HG02798 (cell line): ENCODE results near the gene PLAAT3.
"Not testable (repeated sequence)": the region's sequence is repeated elsewhere in the genome, so short reads cannot be mapped to it uniquely, and the experiment has no call there.

ENCODE experiments used
- ATAC-seq: cut with Tn5 transposase; IDR thresholded peaks from one replicate; pipeline ENCODE4 v1.9.1; 2021; ENCODE audit warnings: mild to moderate bottlenecking; ENCODE audit not compliant: unreplicated experiment, poor library complexity

The PLAAT3 gene

GRCh38 chr11:63614136-63614671 is at the start of gene PLAAT3:
TSS of gene PLAAT3 (minus strand) at chr11:63614433. CDS start at chr11:63614014, 419 bp downstream.
- ATAC-seq, result peak; percentile 66

- no peak for ATAC-seq
Observed at GRCh38 chr11:63663809-63664208, 49.6 kb upstream of the PLAAT3 start.

GRCh38 chr11:63660972-63661371 is 46.7 kb upstream of the PLAAT3 start:
- no peak for ATAC-seq

- no peak for ATAC-seq
Observed at GRCh38 chr11:63652671-63653070, 38.4 kb upstream of the PLAAT3 start.

DNA sequence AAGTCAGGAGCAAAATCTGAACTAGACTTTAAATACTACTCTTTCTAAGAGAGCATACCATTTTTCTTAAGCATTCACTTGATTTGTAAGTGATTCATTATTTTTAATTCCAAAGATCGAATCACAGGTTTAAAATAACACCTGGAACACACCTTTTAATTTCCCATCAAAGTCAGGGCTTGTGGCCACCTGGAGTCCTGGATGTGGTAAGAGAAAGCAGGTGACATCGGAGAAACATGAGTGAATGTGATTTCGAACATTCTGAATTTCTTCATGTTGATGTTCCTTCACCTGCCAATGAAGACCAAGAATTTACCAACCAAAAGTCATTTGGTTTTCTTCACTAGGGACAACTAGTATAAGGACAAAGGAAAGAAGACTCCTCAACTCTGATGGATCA is 29.0 kb upstream of the PLAAT3 start:
- no peak for ATAC-seq

DNA sequence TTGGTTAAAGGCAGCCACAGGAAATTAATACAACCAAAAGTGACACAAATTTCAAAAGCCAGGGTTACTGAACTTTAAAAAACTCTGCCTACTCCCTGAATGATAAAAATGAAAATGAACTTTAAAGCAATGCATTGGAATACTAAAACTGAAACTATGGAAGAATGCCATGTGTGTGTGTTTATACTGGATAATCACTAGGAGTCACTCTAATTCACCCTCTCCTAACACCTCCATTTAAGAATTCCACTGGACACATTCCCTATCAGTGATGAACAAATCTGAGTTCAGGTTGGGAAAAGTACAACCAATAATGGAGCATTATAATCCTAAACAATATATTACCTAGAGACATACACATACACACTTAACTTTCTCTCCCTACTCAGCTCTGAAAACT is 27.5 kb upstream of the PLAAT3 start:
- ATAC-seq, result no peak

- ATAC-seq, result no peak
Observed at GRCh38 chr11:63639199-63639832, 25.1 kb upstream of the PLAAT3 start.

GRCh38 chr11:63638436-63638835 is 24.2 kb upstream of the PLAAT3 start:
- ATAC-seq, result not testable (repeated sequence)

- no peak for ATAC-seq
Observed at GRCh38 chr11:63635762-63636465, 21.7 kb upstream of the PLAAT3 start.

DNA sequence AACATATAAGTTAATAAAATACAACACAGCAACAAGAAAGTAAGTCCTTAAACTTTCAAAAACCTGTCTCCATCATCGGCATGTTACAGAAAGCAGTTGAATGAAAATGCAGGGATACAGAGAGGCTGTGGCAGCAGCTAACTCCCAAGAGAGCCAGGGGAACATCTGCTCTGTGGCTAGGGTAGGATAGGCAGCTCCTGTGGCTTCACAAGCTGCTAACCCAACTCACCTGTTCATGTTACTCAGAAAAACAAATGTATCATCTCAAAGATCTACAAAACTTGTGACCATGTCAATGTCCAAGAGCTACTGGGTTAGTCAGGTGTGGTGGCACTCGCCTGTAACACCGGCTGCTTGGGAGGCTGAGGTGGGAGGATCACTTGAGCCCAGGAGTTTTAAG is 15.2 kb upstream of the PLAAT3 start:
- no peak for ATAC-seq

DNA sequence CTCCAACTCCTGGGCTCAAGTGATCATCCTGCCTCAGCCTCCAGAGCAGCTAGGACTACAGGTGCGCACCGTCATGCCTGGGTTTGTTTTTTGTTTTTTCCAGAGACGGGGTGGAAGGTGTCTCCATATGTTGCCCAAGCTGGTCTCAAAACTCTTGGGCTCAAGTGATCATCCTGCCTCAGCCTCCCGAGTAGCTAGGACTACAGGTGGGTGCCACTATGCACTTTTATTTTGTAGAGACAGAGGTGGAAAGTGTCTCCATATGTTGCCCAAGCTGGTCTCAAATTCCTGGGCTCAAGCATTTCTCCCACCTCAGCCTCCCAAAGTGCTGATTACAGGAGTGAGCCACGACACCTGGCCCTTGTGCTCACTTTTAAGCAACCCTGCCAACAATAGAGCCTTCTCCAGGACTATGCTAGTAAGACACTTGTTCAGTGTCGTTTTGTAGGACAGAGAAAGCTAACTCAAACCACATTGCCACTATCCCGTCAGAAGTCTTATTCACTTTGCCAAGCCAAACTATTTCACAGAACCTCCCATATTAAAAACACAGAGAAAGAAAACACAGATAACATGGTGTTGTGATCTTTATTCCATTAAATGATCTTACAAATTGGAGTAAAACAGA is 9.4 kb upstream of the PLAAT3 start:
- ATAC-seq, result no peak

DNA sequence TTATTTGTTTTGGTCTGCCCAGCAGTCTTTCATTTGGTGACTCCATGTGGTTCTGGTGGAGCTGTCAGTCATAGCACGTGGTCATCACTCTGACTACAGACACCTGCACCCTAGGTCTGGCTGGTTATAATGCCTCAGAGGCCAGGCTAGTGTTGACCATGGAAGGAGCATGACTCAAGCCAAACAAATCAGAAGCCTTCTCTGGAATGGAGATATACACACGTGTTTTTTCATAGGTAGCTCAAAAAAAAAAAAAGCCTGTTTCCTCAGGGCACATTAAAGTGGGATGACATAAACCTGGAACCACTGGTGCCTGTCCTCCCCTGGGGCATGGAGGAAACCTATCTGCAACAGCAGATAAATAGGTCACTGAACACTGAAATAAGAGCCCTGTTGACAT is 8.1 kb upstream of the PLAAT3 start:
- no peak for ATAC-seq

DNA sequence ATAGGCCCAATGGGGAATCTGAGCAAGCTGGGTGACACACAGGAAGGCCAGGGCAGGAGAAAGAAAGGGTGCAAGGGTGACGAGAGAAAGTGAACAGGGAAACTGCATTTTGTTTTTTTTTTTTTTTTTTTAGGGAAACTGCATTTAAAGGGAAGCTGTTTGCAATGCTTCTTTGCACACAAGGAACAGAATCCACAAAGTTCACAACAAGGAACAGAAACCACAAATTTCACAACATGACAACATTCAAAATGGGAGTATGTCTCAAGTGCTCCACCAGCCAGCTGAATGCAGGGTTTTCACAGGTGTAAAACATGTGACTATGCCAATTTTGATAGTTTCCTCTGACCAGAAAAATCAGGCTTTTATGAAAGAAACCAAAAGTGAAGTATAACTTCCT is 6.8 kb upstream of the PLAAT3 start:
- ATAC-seq, result no peak

- no peak for ATAC-seq
Observed at GRCh38 chr11:63619967-63620366, 5.7 kb upstream of the PLAAT3 start.

GRCh38 chr11:63617686-63618085 is 3.5 kb upstream of the PLAAT3 start:
- ATAC-seq, result not testable (repeated sequence)

DNA sequence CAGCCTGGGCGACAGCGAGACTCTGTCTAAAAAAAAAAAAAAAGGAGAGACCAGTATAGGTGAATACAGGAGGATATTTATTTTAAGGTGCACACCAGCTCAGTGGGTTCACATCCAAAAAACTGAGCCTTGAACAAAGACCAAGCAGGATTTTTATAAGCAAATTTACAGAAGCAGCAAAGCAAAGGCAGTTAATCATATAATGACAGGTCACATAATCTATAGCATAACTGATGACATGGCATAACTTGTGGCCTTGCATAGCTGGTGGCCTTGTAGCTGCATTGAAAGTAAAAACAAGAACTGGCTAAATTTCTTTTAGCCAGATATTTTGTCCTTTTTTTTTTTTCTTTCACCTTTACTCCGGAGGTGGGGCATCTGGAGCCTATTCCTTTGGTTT is 2.7 kb upstream of the PLAAT3 start:
- ATAC-seq, result no peak

DNA sequence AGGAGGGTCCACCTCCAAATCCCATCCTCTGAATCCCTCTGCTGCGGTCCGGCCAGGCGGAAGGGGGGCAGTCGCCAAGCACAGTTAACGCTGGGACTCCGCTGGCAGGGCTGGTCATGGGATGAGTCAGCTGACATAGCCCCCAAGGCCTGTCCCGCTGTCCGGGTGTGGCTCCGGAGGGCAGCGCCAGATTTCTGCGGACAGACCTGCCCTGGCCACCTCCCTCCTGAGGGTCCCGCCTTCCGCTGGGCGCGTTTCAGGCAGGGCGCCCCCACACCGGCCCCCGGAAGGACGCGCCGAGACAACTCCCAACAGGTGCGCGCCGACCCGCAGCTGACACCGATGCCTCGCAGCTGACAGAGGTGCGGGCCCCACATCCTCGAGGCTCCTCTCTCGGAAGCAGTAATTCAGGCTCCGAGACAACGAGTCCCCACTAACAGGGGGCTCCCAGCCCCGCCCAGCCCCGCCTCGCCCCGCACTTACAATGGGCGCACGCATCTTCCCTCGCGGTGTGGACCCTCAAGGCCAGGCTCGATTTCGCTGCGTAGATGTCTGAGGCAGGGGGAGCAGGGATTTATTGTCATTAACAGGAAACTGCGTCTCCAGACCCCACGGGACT is 607 bp downstream of the PLAAT3 start:
- peak; percentile 37 for ATAC-seq

DNA sequence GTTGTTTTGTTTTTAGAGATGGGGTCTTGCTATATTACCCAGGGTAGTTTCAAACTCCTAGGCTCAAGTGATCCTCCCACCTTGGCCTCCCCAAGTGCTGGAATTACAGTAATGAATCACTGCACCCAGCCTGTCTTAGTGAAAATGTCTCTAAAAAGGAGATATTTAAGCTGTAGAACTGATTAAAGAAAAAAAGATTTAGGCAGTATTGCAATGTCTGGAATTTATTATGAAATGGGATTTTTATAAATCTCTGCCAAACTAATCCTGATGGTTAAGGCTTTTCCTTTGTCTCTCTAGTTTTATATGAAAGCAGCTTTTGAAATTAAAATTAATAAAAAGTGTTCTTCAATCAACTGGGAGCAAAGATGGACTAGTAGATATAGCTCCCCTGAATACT is 2.1 kb downstream of the PLAAT3 start:
- ATAC-seq, result no peak

- no peak for ATAC-seq
Observed at GRCh38 chr11:63611395-63611747, 2.9 kb downstream of the PLAAT3 start.

- ATAC-seq, result no peak
Observed at GRCh38 chr11:63610604-63611394, 3.4 kb downstream of the PLAAT3 start.
